DOHH2 (cell line): ENCODE measurements around the gene SNRNP200.

Experiments
- EZH2phosphoT487 ChIP-seq: fragments of 200-600 bp; sonication (generic); IDR thresholded peaks from 2 replicates; pipeline ENCODE4 v1.6.1; 2017; ENCODE audit warnings: borderline replicate concordance, mild to moderate bottlenecking, antibody characterized with exemption, low read length, moderate library complexity, mixed read lengths
- TF ChIP-seq, protein P1 (sequence below): fragments of 200-600 bp; sonication (generic); IDR thresholded peaks from one replicate; pipeline ENCODE4 v1.5.1; 2014; ENCODE audit warnings: antibody characterized with exemption, mild to moderate bottlenecking, low read depth, low read length; ENCODE audit not compliant: poor library complexity, severe bottlenecking

DNA sequence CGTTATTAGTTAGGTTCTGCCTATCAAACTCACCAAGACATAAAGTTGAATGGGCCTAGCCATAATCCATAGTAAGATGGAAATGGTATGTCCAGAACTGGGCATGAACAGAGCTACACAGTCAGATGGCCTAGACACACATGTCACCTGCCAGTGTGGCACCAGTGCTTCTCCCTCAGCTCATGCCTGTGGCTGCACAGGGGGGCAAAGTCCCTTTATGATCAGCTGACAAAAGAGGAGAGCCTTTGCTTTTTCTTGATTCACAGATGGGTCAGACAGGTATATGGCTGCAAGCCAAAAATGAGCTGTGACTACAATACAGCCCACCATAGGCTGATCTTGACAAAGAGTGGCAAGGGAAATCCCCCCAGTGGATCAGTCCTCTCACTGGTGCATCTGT lies 68.5 kb downstream of the SNRNP200 start:
- TF ChIP-seq, protein P1, sequence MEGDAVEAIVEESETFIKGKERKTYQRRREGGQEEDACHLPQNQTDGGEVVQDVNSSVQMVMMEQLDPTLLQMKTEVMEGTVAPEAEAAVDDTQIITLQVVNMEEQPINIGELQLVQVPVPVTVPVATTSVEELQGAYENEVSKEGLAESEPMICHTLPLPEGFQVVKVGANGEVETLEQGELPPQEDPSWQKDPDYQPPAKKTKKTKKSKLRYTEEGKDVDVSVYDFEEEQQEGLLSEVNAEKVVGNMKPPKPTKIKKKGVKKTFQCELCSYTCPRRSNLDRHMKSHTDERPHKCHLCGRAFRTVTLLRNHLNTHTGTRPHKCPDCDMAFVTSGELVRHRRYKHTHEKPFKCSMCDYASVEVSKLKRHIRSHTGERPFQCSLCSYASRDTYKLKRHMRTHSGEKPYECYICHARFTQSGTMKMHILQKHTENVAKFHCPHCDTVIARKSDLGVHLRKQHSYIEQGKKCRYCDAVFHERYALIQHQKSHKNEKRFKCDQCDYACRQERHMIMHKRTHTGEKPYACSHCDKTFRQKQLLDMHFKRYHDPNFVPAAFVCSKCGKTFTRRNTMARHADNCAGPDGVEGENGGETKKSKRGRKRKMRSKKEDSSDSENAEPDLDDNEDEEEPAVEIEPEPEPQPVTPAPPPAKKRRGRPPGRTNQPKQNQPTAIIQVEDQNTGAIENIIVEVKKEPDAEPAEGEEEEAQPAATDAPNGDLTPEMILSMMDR = no peak
- no peak for TF ChIP-seq EZH2phosphoT487
